GM18498 (cell line): ENCODE measurements around the gene ELF3.
"Not testable (repeated sequence)": the region's sequence is repeated elsewhere in the genome, so short reads cannot be mapped to it uniquely, and the experiment has no call there.

ENCODE experiments used
- ATAC-seq: cut with Tn5 transposase; IDR thresholded peaks from one replicate; pipeline ENCODE4 v1.9.1; 2021; ENCODE audit warnings: mild to moderate bottlenecking, moderate library complexity; ENCODE audit not compliant: unreplicated experiment

Gene ELF3

GRCh38 chr1:202010180-202011015 lies at the start of gene ELF3:
Gene ELF3 (plus strand): TSS chr1:202010587. CDS start chr1:202011137, 550 bp downstream.
- ATAC-seq, result peak; percentile 70

- ATAC-seq, result not testable (repeated sequence)
Measured at GRCh38 chr1:201962382-201962781, 48.0 kb upstream of the ELF3 start.

- no peak for ATAC-seq
Measured at GRCh38 chr1:201964261-201964660, 46.1 kb upstream of the ELF3 start.

- ATAC-seq, result no peak
Measured at GRCh38 chr1:201966171-201966570, 44.2 kb upstream of the ELF3 start.

- no peak for ATAC-seq
Measured at GRCh38 chr1:201968202-201968925, 42.0 kb upstream of the ELF3 start.

GRCh38 chr1:201970334-201971159 lies 39.8 kb upstream of the ELF3 start:
- no peak for ATAC-seq

GRCh38 chr1:201982082-201982622 lies 28.2 kb upstream of the ELF3 start:
- ATAC-seq, result no peak

- ATAC-seq, result peak; percentile 87
Measured at GRCh38 chr1:201982623-201983379, 27.6 kb upstream of the ELF3 start, which contains the start of gene RNPEP. Gene RNPEP (plus strand): TSS chr1:201982648. CDS start chr1:201982667, 19 bp downstream.

- no peak for ATAC-seq
Measured at GRCh38 chr1:201983380-201983805, 27.0 kb upstream of the ELF3 start.

- ATAC-seq, result no peak
Measured at GRCh38 chr1:201984446-201984845, 25.9 kb upstream of the ELF3 start.

GRCh38 chr1:201985355-201985754 lies 25.0 kb upstream of the ELF3 start:
- ATAC-seq, result no peak

- ATAC-seq, result no peak
Measured at GRCh38 chr1:201988601-201989000, 21.8 kb upstream of the ELF3 start.

GRCh38 chr1:201989354-201990128 lies 20.8 kb upstream of the ELF3 start:
- no peak for ATAC-seq

- no peak for ATAC-seq
Measured at GRCh38 chr1:201990427-201990826, 20.0 kb upstream of the ELF3 start.

GRCh38 chr1:201999625-202000238 lies 10.7 kb upstream of the ELF3 start:
- no peak for ATAC-seq

GRCh38 chr1:202002507-202002906 lies 7.9 kb upstream of the ELF3 start:
- ATAC-seq, result no peak

- no peak for ATAC-seq
Measured at GRCh38 chr1:202004711-202005110, 5.7 kb upstream of the ELF3 start.

GRCh38 chr1:202005958-202006357 lies 4.4 kb upstream of the ELF3 start:
- ATAC-seq, result no peak

GRCh38 chr1:202007304-202007703 lies 3.1 kb upstream of the ELF3 start:
- ATAC-seq, result no peak
